ENCODE results near the gene CNTNAP2.

Gene CNTNAP2

DNA sequence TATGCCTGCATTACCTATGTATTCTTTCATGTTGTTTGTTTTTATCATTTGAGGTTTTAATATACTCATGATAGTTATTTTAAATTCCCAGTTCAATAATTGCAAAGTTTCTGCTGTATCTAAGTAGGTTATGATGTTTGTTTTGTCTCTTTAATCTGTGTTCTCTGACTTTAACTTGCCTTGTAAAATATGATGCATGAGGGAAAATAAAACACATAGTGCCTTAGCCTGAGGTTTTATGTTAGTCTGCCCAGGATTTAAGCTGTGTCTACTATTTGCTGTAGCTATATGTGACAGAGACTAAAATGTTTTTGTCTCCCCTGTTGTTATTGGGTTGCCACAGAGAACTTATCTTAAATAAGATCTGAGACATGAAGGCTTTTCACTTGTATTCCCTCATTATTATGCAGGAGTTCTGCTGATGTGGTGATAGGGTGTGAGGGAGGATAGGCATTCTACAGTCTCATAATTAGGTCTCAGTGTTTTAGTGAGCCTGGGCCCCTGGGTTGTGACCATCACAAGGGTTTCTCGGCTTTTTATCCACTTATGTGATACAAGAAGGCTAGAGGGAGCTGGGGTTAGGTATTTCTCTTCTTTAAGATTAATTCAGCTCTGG, 582.5 kb downstream of the CNTNAP2 start:
- Histone ChIP-seq H3K4me3 (ENCODE audit: low read length) (no peak overlapping the region), H3K27ac (ENCODE audit: low read length) (no peak overlapping the region), H3K9ac (ENCODE audit: low read depth, low read length) (no peak overlapping the region), H3K27me3 (ENCODE audit: insufficient read depth, low read length) (no peaks in the 10 kb centered on the region), H3K36me3 (ENCODE audit: insufficient read depth, low read depth, low read length) (no peaks in the 10 kb centered on the region), H3K4me1 (ENCODE audit: insufficient read depth, low read length) (no peaks in the 10 kb centered on the region), H3K9me3 (ENCODE audit: insufficient read depth, low read depth, low read length) (no peaks in the 10 kb centered on the region)

DNA sequence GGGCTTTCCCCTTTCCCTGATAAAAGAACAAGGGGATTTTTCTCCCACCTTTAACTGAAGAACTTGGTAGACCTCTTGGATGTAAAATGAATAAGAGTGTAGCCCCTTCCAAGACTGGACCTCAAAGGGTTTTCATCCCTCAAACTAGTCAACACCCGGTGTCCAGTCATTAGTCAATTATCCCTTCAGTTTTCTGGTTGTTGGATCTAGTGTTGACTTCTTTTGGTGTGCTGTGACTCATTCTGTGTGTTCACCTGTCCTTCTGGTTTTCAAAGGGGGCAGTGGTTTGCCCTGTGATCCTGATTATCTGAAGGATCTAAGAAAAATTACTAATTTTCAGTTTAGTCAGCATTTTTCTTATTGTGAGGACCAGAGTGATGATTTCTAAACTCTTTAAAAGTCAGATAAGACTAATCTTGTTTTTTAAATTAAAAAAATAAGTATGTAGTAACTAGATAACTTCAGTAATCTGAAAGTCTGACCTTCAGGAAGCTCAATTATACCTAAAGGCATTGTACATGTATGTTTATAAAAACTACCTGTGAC, 583.5 kb downstream of the CNTNAP2 start:
- H3K4me1 ChIP-seq (ENCODE audit: insufficient read depth, low read length), result no peaks in the 10 kb centered on the region
- H3K4me3 ChIP-seq (ENCODE audit: low read length), result no peak overlapping the region
- H3K36me3 ChIP-seq (ENCODE audit: insufficient read depth, low read depth, low read length), result no peaks in the 10 kb centered on the region
- no peak overlapping the region for H3K27ac ChIP-seq (ENCODE audit: low read length)
- no peaks in the 10 kb centered on the region for H3K9me3 ChIP-seq (ENCODE audit: insufficient read depth, low read depth, low read length)
- no peak overlapping the region for H3K9ac ChIP-seq (ENCODE audit: low read depth, low read length)
- H3K27me3 ChIP-seq (ENCODE audit: insufficient read depth, low read length), result no peaks in the 10 kb centered on the region

DNA sequence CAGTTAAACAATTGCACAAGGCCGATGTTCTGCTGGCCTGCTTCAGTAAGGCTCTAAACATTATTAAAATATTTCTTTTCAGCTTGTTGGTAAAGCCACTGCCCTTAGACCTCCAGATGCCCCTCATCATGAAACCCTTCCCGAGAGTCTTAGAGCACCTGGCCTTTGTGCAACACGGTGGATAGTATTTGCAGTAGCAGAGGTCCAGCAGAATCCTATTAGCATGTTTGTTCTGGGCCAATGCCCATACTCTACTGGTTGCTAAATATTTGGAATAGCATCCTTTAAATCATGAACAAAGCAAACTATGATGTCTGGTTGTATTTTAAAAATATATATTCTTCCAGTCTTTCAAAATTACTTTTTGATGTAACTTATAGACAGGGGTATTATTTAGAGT, 584.6 kb downstream of the CNTNAP2 start:
- no peaks in the 10 kb centered on the region for H3K4me1 ChIP-seq (ENCODE audit: insufficient read depth, low read length)
- no peak overlapping the region for H3K27ac ChIP-seq (ENCODE audit: low read length)
- no peaks in the 10 kb centered on the region for H3K36me3 ChIP-seq (ENCODE audit: insufficient read depth, low read depth, low read length)
- no peak overlapping the region for H3K4me3 ChIP-seq (ENCODE audit: low read length)
- H3K27me3 ChIP-seq (ENCODE audit: insufficient read depth, low read length), result no peaks in the 10 kb centered on the region
- no peak overlapping the region for H3K9ac ChIP-seq (ENCODE audit: low read depth, low read length)
- no peaks in the 10 kb centered on the region for H3K9me3 ChIP-seq (ENCODE audit: insufficient read depth, low read depth, low read length)

DNA sequence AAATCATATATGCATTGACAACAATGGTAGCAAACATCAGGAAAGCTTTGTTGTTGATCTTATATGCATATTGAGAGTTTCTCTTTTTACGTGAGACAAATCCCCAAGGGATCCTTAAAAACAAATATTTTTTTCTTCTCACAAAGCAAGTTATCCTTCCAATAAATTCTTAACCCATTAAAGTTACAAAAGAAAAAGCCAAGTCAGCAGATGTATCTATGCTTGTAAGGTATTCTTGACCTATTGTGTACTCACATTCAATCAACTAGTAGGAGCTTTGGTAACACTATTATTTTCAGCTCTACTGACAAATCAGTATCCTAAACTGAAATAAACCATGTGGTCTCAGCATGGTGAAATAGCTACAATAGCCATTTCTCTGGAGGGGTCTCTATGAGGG, 586.3 kb downstream of the CNTNAP2 start:
- H3K36me3 ChIP-seq (ENCODE audit: insufficient read depth, low read depth, low read length), result no peaks in the 10 kb centered on the region
- H3K4me3 ChIP-seq (ENCODE audit: low read length), result no peak overlapping the region
- no peak overlapping the region for H3K9ac ChIP-seq (ENCODE audit: low read depth, low read length)
- H3K27me3 ChIP-seq (ENCODE audit: insufficient read depth, low read length), result no peaks in the 10 kb centered on the region
- H3K27ac ChIP-seq (ENCODE audit: low read length), result no peak overlapping the region
- no peaks in the 10 kb centered on the region for H3K9me3 ChIP-seq (ENCODE audit: insufficient read depth, low read depth, low read length)
- no peaks in the 10 kb centered on the region for H3K4me1 ChIP-seq (ENCODE audit: insufficient read depth, low read length)

DNA sequence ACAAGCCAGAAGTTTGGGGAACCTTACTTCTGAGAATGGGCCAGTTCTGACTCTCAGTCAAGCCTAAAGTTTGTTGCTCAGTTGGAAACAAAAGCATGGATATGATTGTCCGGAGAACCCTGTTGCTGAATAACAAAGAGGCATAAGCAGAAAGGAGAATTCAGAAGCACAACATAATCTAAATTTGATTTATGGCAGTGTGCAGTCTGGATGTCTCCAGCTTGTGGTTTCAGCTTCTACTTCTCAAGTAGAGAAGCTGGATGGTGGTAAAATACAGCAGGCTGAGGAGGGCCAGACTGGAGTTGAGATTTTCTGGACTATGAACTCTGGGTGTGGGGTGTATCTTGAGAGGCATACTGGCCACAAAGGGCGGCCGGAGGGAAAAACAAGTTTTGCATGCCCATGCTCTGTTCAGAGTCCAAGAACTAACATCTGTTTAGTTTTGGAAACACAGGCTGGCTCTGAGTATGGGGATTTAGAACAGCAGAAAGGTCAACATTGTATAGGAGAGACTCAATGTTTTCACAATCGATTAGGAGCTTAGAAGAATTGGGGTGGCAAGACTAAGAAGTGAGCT, 592.9 kb downstream of the CNTNAP2 start:
- no peak overlapping the region for H3K9ac ChIP-seq (ENCODE audit: low read depth, low read length)
- no peaks in the 10 kb centered on the region for H3K27me3 ChIP-seq (ENCODE audit: insufficient read depth, low read length)
- no peak overlapping the region for H3K27ac ChIP-seq (ENCODE audit: low read length)

DNA sequence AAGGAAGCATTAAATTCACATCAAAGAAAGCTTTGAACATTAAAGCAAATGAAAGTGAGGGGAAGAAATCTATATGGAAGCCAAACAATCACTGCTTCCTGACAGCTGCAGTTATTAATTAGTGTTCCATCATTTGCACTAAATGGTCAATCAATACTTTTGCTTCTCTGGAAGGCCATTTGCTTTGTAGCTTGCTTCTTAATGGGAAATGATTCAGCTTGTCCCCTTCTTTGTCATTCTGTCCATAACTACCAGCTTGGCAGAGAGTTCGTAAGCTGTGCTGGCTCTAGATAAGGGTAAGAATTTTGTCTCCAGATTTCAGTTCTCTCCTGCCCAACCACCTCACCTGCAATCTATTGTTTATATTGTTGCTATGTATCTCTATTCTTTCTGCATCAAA, 596.6 kb downstream of the CNTNAP2 start:
- Histone ChIP-seq H3K9me3 (ENCODE audit: insufficient read depth, low read depth, low read length) (no peaks in the 10 kb centered on the region), H3K9ac (ENCODE audit: low read depth, low read length) (no peak overlapping the region), H3K4me3 (ENCODE audit: low read length) (no peak overlapping the region), H3K36me3 (ENCODE audit: insufficient read depth, low read depth, low read length) (no peaks in the 10 kb centered on the region), H3K4me1 (ENCODE audit: insufficient read depth, low read length) (no peaks in the 10 kb centered on the region), H3K27ac (ENCODE audit: low read length) (no peak overlapping the region), H3K27me3 (ENCODE audit: insufficient read depth, low read length) (no peaks in the 10 kb centered on the region)

More for the DNA sequence above, 592.9 kb downstream of the CNTNAP2 start:
- no peaks in the 10 kb centered on the region for H3K4me1 ChIP-seq (ENCODE audit: insufficient read depth, low read length)
- no peaks in the 10 kb centered on the region for H3K9me3 ChIP-seq (ENCODE audit: insufficient read depth, low read depth, low read length)
- no peak overlapping the region for H3K4me3 ChIP-seq (ENCODE audit: low read length)
- H3K36me3 ChIP-seq (ENCODE audit: insufficient read depth, low read depth, low read length), result no peaks in the 10 kb centered on the region

DNA sequence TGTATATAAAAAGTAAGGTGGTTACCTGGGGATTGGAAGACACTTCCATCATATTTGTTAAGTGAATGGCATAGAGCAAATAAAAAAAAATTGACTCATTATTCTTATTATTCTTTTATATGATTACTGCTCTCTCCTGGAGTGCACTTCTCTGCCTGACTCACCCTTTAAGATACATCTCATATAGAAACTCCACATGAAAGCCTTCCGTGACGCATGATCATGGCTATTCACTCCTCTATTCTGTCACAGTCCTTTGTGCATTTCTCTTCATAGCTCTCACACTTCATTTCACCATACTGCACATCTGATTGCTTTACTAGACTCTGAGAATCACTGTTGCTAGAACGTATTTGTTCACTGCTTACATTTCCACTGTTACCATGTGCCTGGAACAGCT, 597.3 kb downstream of the CNTNAP2 start:
- no peaks in the 10 kb centered on the region for H3K4me1 ChIP-seq (ENCODE audit: insufficient read depth, low read length)
- H3K27me3 ChIP-seq (ENCODE audit: insufficient read depth, low read length), result no peaks in the 10 kb centered on the region
- no peak overlapping the region for H3K4me3 ChIP-seq (ENCODE audit: low read length)
- H3K9ac ChIP-seq (ENCODE audit: low read depth, low read length), result no peak overlapping the region
- H3K9me3 ChIP-seq (ENCODE audit: insufficient read depth, low read depth, low read length), result no peaks in the 10 kb centered on the region
- H3K27ac ChIP-seq (ENCODE audit: low read length), result no peak overlapping the region
- no peaks in the 10 kb centered on the region for H3K36me3 ChIP-seq (ENCODE audit: insufficient read depth, low read depth, low read length)

DNA sequence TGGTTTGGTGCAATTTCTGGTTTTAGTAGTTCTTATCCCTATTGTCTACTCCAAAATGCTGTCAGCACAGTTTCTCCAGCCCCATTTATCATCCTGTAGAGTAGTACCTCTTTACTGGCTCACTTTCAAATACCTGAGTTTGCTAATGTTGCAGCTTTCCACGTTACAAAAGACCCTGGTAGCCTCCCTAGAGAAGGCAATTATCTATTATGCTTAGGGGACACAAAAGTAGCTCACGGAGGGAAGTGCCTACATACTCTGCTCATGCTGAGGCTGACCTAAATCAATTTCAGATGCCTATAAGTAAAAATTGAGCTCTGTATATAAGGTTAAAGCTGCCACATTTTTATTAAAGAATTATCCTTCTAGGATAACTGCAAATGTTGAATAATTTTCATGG, 603.6 kb downstream of the CNTNAP2 start:
- H3K4me1 ChIP-seq (ENCODE audit: insufficient read depth, low read length), result no peaks in the 10 kb centered on the region
- no peak overlapping the region for H3K9ac ChIP-seq (ENCODE audit: low read depth, low read length)
- H3K9me3 ChIP-seq (ENCODE audit: insufficient read depth, low read depth, low read length), result no peaks in the 10 kb centered on the region
- no peaks in the 10 kb centered on the region for H3K36me3 ChIP-seq (ENCODE audit: insufficient read depth, low read depth, low read length)
- H3K27ac ChIP-seq (ENCODE audit: low read length), result no peak overlapping the region
- no peaks in the 10 kb centered on the region for H3K27me3 ChIP-seq (ENCODE audit: insufficient read depth, low read length)
- H3K4me3 ChIP-seq (ENCODE audit: low read length), result no peak overlapping the region

DNA sequence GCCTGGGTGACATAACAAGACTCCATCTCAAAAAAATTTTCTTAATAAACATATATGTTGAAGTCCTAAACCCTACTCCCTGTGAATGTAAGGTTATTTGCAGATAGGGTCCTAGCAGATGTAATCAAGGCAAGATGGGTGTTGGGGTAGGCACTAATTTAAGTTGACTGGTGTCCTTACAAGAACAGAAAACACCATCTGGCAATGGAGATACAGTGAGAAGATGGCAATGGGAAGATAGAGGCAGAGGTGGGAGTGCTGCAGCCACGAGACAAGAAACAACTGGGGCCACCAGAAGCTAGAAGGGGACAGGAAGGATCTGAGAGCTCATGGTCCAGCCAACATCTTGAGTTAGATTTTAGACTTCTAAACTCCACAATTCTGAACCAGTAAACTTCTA, 606.4 kb downstream of the CNTNAP2 start:
- H3K9me3 ChIP-seq (ENCODE audit: insufficient read depth, low read depth, low read length), result no peaks in the 10 kb centered on the region
- no peaks in the 10 kb centered on the region for H3K4me1 ChIP-seq (ENCODE audit: insufficient read depth, low read length)
- H3K4me3 ChIP-seq (ENCODE audit: low read length), result no peak overlapping the region
- H3K9ac ChIP-seq (ENCODE audit: low read depth, low read length), result no peak overlapping the region
- no peaks in the 10 kb centered on the region for H3K36me3 ChIP-seq (ENCODE audit: insufficient read depth, low read depth, low read length)
- no peak overlapping the region for H3K27ac ChIP-seq (ENCODE audit: low read length)
- no peaks in the 10 kb centered on the region for H3K27me3 ChIP-seq (ENCODE audit: insufficient read depth, low read length)

DNA sequence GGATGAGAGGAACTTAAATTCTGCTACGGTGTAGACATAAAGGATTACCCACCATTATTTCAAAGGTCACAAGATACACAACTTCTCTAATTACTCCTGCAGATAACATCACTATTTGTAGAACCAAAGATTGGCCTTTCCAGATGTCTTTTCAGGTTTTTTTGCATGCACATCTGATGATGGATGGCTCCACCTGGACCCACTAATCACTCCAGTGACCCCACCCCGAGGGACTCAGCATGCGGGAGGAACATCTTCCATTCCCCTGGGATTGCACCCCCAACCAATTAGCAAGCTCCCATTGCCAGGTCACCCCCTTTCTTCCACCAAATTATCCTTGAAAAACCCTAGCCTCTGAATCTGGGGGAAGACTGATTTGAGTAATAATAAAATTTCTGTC, 608.9 kb downstream of the CNTNAP2 start:
- H3K9ac ChIP-seq (ENCODE audit: low read depth, low read length), result no peak overlapping the region
- H3K9me3 ChIP-seq (ENCODE audit: insufficient read depth, low read depth, low read length), result no peaks in the 10 kb centered on the region
- H3K4me1 ChIP-seq (ENCODE audit: insufficient read depth, low read length), result no peaks in the 10 kb centered on the region
- no peak overlapping the region for H3K27ac ChIP-seq (ENCODE audit: low read length)
- H3K27me3 ChIP-seq (ENCODE audit: insufficient read depth, low read length), result no peaks in the 10 kb centered on the region
- H3K4me3 ChIP-seq (ENCODE audit: low read length), result no peak overlapping the region
- no peaks in the 10 kb centered on the region for H3K36me3 ChIP-seq (ENCODE audit: insufficient read depth, low read depth, low read length)

DNA sequence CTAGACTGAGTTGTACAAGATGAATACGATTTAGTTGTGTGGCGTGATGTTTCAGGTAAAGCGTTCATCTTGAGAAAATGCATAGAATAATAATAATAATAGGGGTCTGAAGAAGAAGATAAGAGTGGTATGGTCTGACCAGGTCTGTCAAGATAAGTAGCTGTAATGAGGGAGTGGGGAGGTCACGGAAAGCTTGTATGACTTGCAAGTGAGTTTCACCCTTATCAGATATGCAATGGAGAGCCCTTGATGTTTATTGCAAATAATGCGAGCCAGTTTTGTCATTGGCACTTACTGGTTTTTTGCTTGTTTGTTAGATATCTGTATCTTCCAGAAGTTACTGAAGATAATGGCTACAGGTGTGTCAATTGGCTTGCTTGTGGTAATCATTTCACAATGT, 611.5 kb downstream of the CNTNAP2 start:
- Histone ChIP-seq H3K36me3 (ENCODE audit: insufficient read depth, low read depth, low read length) (no peaks in the 10 kb centered on the region), H3K4me1 (ENCODE audit: insufficient read depth, low read length) (no peaks in the 10 kb centered on the region), H3K27ac (ENCODE audit: low read length) (no peak overlapping the region), H3K4me3 (ENCODE audit: low read length) (no peak overlapping the region), H3K27me3 (ENCODE audit: insufficient read depth, low read length) (no peaks in the 10 kb centered on the region), H3K9ac (ENCODE audit: low read depth, low read length) (no peak overlapping the region), H3K9me3 (ENCODE audit: insufficient read depth, low read depth, low read length) (no peaks in the 10 kb centered on the region)

DNA sequence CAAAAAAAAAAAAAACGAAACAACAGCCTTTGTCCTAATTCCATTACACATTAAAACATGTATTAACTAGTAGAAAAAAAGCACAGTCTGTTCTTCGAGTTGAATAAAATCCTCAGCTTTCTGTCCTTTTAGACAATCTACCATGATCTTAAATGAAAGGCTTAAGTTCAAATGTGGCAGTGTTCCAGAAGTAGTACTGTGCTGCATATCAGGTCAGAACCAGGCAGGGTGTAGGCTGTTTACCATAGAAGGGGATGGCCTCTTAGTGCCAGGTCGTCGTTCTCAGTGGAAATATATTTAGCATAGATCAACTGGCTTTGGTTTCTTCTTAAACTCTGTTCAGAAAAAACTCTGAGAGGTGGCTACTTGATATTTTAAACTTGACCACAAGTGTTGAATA, 612.0 kb downstream of the CNTNAP2 start:
- Histone ChIP-seq H3K9me3 (ENCODE audit: insufficient read depth, low read depth, low read length) (no peaks in the 10 kb centered on the region), H3K27ac (ENCODE audit: low read length) (no peak overlapping the region), H3K4me1 (ENCODE audit: insufficient read depth, low read length) (no peaks in the 10 kb centered on the region), H3K4me3 (ENCODE audit: low read length) (no peak overlapping the region), H3K9ac (ENCODE audit: low read depth, low read length) (no peak overlapping the region), H3K36me3 (ENCODE audit: insufficient read depth, low read depth, low read length) (no peaks in the 10 kb centered on the region), H3K27me3 (ENCODE audit: insufficient read depth, low read length) (no peaks in the 10 kb centered on the region)
